ENCODE measurements around the gene GABRD.

Gene GABRD

DNA sequence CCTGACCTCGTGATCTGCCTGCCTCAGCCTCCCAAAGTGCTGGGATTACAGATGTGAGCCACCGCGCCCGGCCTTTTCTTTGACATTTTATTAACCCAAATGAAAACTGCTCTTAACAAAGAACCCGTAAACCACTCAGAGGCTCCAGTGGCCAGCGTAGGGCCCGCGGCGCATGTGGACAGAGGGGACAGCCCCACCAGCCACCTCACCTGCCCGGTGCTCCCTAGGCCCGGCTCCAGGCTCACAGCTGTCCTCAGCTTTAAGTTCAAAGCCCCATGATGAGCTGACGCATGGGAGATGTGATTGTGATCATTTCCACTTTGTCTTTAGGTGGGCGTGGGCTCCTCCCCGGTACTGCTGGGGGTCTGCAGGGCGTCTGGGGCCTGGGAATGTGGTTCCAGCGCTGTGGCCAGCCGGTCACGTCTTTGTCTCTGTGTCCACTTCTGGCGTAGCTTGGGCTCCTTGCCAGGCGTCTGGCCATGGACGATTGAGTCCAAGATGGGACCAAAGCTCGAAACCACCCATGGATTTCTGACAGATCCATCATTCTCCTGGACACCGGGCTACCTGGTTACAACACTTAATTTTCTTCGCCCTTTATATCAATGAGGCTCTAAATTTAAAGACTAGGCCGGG, 37.9 kb downstream of the GABRD start:
- TF ChIP-seq, protein P1, sequence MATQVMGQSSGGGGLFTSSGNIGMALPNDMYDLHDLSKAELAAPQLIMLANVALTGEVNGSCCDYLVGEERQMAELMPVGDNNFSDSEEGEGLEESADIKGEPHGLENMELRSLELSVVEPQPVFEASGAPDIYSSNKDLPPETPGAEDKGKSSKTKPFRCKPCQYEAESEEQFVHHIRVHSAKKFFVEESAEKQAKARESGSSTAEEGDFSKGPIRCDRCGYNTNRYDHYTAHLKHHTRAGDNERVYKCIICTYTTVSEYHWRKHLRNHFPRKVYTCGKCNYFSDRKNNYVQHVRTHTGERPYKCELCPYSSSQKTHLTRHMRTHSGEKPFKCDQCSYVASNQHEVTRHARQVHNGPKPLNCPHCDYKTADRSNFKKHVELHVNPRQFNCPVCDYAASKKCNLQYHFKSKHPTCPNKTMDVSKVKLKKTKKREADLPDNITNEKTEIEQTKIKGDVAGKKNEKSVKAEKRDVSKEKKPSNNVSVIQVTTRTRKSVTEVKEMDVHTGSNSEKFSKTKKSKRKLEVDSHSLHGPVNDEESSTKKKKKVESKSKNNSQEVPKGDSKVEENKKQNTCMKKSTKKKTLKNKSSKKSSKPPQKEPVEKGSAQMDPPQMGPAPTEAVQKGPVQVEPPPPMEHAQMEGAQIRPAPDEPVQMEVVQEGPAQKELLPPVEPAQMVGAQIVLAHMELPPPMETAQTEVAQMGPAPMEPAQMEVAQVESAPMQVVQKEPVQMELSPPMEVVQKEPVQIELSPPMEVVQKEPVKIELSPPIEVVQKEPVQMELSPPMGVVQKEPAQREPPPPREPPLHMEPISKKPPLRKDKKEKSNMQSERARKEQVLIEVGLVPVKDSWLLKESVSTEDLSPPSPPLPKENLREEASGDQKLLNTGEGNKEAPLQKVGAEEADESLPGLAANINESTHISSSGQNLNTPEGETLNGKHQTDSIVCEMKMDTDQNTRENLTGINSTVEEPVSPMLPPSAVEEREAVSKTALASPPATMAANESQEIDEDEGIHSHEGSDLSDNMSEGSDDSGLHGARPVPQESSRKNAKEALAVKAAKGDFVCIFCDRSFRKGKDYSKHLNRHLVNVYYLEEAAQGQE (IDR thresholded peaks at IDR 0.05; ENCODE audit: insufficient read depth in 1 of 2, low read depth in 2 of 2, low read length in 2 of 2) = no peak
- no peak for TF ChIP-seq SIN3A (IDR thresholded peaks at IDR 0.05; ENCODE audit: borderline replicate concordance, insufficient read depth, low read length)
- TF ChIP-seq FOXP2 (optimal IDR thresholded peaks at IDR 0.05; ENCODE audit: borderline replicate concordance, extremely low read depth, extremely low read length, insufficient read depth) = no peak
- TF ChIP-seq POLR2AphosphoS5 (IDR thresholded peaks at IDR 0.05; ENCODE audit: low read depth, low read length) = no peak
- TF ChIP-seq TAF1 (IDR thresholded peaks at IDR 0.05; ENCODE audit: borderline replicate concordance, insufficient read depth, low read length) = no peak

DNA sequence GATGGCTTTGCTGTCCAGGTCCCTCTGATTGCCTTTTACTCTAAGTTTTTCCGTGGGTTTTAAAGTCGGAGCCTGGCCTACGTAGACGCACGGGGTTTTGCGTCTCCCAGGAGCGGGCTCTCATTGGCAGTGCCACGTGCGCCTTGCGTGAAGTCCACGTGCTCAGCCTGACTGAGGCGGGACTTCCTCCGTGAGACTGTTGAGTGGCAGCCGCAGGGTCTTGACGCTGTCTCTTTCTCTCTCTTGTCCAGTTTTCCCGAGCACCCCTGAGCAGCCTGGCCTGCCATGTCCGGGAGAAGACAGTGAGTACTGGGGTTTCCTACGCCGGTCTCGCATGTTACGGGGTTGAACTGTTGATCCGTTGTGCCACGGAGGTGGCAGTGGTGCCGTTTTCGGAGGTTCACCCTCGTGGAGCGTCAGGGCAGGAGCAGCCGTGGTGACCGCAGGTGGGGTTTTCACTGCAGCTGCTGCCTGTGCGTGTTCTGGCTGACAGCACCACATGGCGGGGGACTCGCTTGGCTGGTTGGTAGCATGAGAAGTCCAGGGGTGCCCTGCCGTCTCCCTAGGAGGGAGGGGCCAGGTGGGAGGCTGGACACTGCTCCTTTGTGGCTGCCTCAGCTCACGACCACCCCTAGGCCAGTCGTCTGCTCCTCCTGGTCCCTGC, 40.3 kb downstream of the GABRD start:
- TF ChIP-seq POLR2AphosphoS5 (IDR thresholded peaks at IDR 0.05; ENCODE audit: low read depth, low read length) (no peak), SIN3A (IDR thresholded peaks at IDR 0.05; ENCODE audit: borderline replicate concordance, insufficient read depth, low read length) (no peak), FOXP2 (optimal IDR thresholded peaks at IDR 0.05; ENCODE audit: borderline replicate concordance, extremely low read depth, extremely low read length, insufficient read depth) (no peak), TAF1 (IDR thresholded peaks at IDR 0.05; ENCODE audit: borderline replicate concordance, insufficient read depth, low read length) (no peak)
- TF ChIP-seq, protein P1 (IDR thresholded peaks at IDR 0.05; ENCODE audit: insufficient read depth in 1 of 2, low read depth in 2 of 2, low read length in 2 of 2) = no peak

DNA sequence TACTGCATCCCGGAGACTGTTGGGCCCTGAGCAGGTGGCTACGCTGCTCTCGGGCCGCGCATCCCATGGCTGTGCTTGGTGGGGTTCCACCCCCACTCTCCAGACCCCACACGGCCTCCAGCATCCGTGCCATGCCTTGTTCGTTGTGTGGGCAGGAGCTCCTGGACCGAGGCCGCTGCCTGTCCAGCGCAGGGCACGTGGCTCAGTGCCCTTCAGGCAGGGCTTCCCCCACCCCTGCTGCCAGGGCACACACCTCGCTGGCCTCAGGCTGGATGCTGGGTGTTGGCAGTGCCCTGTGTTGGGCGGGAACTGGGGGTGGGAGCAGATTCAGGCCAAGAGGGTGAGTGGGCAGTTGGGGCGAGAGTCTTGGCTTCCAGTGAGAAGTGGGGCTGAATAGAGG, 40.9 kb downstream of the GABRD start:
- TF ChIP-seq TAF1 (IDR thresholded peaks at IDR 0.05; ENCODE audit: borderline replicate concordance, insufficient read depth, low read length) = no peak
- TF ChIP-seq SIN3A (IDR thresholded peaks at IDR 0.05; ENCODE audit: borderline replicate concordance, insufficient read depth, low read length) = no peak

DNA sequence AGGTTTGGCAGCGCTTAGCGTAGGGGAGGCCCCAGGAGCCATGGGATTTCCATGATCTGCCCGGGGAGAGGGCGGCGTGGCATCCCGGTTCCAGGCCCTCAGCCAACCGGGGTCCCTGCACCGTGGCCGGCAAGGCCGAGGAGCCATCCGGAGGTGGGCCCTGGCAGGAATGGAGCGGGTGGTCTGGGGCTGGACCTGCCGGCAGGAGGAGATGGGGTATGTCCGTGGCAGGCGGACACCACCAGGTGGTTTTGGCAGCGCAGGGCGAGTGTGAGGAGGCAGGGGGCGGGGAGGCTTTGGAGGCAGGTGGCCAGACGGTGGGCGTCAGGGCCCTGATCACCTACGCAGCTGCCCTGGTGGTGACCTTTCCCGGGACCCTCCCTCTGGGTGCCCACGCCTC, 41.4 kb downstream of the GABRD start:
- TF ChIP-seq POLR2AphosphoS5 (IDR thresholded peaks at IDR 0.05; ENCODE audit: low read depth, low read length) (no peak), SIN3A (IDR thresholded peaks at IDR 0.05; ENCODE audit: borderline replicate concordance, insufficient read depth, low read length) (no peak)

DNA sequence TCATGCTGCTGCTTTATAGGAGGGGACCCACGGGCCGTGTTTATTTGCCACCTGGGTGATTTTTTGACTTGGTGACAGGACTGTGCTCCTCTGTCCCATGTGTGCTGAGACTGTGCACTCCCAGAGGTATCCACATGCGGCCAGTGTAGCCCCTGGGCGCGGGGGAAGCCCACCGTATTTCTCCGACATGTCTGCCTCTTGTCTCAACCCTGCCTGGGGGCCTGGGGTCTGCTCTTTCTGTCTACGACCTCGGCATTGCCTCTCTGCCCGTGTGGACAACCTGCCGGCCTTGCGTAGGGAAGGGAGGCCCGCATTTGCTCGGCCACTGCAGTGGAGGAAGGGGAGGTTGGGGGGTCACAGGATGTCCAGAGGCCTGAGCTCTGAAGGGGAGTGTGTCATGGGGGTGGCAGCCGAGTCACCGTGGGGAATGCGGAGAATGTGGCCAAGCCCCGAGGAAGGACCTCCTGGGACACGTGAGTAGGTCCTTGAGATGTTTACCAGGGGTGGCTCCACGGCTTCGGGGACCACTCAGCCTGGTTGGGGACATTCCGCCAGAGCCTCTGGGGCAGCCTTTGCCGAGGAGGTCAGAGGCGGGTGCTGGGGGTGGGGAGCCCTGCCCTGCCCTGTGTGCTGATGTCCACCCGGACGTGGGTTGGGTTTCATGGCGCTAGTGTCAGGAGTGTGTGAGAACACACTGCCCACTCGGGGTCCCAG, 42.1 kb downstream of the GABRD start:
- TF ChIP-seq, protein P1 (IDR thresholded peaks at IDR 0.05; ENCODE audit: insufficient read depth in 1 of 2, low read depth in 2 of 2, low read length in 2 of 2) = no peak
- no peak for TF ChIP-seq FOXP2 (optimal IDR thresholded peaks at IDR 0.05; ENCODE audit: borderline replicate concordance, extremely low read depth, extremely low read length, insufficient read depth)
- no peak for TF ChIP-seq POLR2AphosphoS5 (IDR thresholded peaks at IDR 0.05; ENCODE audit: low read depth, low read length)
- no peak for TF ChIP-seq TAF1 (IDR thresholded peaks at IDR 0.05; ENCODE audit: borderline replicate concordance, insufficient read depth, low read length)
- TF ChIP-seq SIN3A (IDR thresholded peaks at IDR 0.05; ENCODE audit: borderline replicate concordance, insufficient read depth, low read length) = no peak

DNA sequence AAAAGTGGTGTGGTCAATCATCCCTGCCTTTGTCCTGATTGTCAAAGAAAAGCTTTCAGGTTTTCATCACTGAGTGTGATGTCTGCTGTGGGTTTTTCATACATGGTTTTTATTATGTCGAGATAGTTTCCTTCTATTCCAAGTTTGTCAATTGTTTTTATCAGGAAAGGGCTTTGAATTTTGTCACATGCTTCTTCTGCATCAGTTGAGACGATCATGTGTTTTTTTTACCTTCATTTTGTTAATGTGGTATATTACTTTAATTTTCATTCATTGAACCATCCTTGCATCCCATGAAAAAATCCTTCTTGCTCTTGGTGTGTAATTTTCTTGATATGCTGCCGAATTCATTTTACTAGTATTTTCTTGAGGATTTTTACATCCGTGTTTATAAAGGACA, 46.6 kb downstream of the GABRD start:
- TF ChIP-seq POLR2AphosphoS5 (IDR thresholded peaks at IDR 0.05; ENCODE audit: low read depth, low read length) (no peak), FOXP2 (optimal IDR thresholded peaks at IDR 0.05; ENCODE audit: borderline replicate concordance, extremely low read depth, extremely low read length, insufficient read depth) (no peak), TAF1 (IDR thresholded peaks at IDR 0.05; ENCODE audit: borderline replicate concordance, insufficient read depth, low read length) (no peak), SIN3A (IDR thresholded peaks at IDR 0.05; ENCODE audit: borderline replicate concordance, insufficient read depth, low read length) (no peak)
- TF ChIP-seq, protein P1 (IDR thresholded peaks at IDR 0.05; ENCODE audit: insufficient read depth in 1 of 2, low read depth in 2 of 2, low read length in 2 of 2) = no peak

All from PFSK-1 (cell line).